Breast epithelium (tissue), 4 donors: ENCODE data around the gene SPOUT1. TPM values are rescaled to one million over a fixed set of nuclear protein-coding genes. Genes with fewer than 3 reads are reported as not detected.

Source experiments
- DNase-seq, 2 donors: peaks; one replicate each; pipeline ENCODE4 v3.0.0-alpha.2; 2019; ENCODE audit warnings: low spot score in 2 of 2
- H3K27ac ChIP-seq, 2 donors: fragments of 200-600 bp; sonication (generic) in 1 of 2; one replicate each; pipeline ENCODE4 v1.5.1; 2016 to 2019; ENCODE audit warnings: mild to moderate bottlenecking in 1 of 2
- H3K27me3 ChIP-seq, 2 donors: fragments of 200-600 bp; sonication (generic) in 1 of 2; one replicate each; pipeline versions ENCODE4 v1.5.1 to v1.6.0; 2017 to 2019; ENCODE audit warnings: control low read depth in 1 of 2, mild to moderate bottlenecking in 1 of 2
- H3K36me3 ChIP-seq: fragments of 200-600 bp; one replicate; pipeline ENCODE4 v1.5.1; 2019
- H3K4me1 ChIP-seq, 2 donors: fragments of 200-600 bp; sonication (generic); one replicate each; pipeline ENCODE4 v1.5.1; 2016 to 2019; ENCODE audit warnings: control low read depth in 1 of 2
- H3K4me3 ChIP-seq, 3 donors: fragments of 200-600 bp; sonication (generic); 1 replicate in 2 of 3; 2 replicates in 1 of 3; pipeline ENCODE4 v1.5.1; 2016 to 2019; ENCODE audit warnings: mild to moderate bottlenecking in 3 of 3, moderate library complexity in 2 of 3
- H3K9me3 ChIP-seq, 2 donors: fragments of 200-600 bp; sonication (generic) in 1 of 2; one replicate each; pipeline ENCODE4 v1.5.1; 2016 to 2019; ENCODE audit warnings: control low read depth in 1 of 2
- CTCF ChIP-seq, 3 donors: fragments of 450-650 bp; IDR thresholded peaks; one replicate each; pipeline ENCODE4 v1.5.1; 2016 to 2017; ENCODE audit warnings: antibody characterized with exemption in 3 of 3, mild to moderate bottlenecking in 3 of 3, moderate library complexity in 3 of 3
- POLR2A ChIP-seq: fragments of 450-650 bp; IDR thresholded peaks from one replicate; pipeline ENCODE4 v1.6.1; 2016; ENCODE audit warnings: antibody characterized with exemption, mild to moderate bottlenecking, moderate library complexity
- POLR2AphosphoS5 ChIP-seq, 3 donors: sonication (generic); formaldehyde crosslinking; IDR thresholded peaks; one replicate each; pipeline ENCODE4 v1.6.1; 2017; ENCODE audit warnings: antibody characterized with exemption in 3 of 3
- intact Hi-C: fragments of 100-400 bp; cut with DNase I; formaldehyde crosslinking; loops from one replicate; pipeline ENCODE4 v1.15.1; 2023; ENCODE audit warnings: low total_unique reads
- total RNA-seq, 3 donors: library from RNA; depleted of rRNA; stranded (reverse); fragments of >200 nt; gene quantifications; one replicate each; pipeline ENCODE4 v1.1.0, GENCODE V29; 2016

SPOUT1 gene
- total RNA-seq, 3 donors from 2014 or later, result 23.0 to 40.0 (median 31.5) TPM

- Histone ChIP-seq H3K4me1 (peaks cover 0 to 5% of the 10 kb centered on the region in 2 donors), H3K27ac (no peak overlapping the region), H3K9me3 (no peaks in the 10 kb centered on the region), H3K4me3 (no peak overlapping the region), H3K27me3 (no peaks in the 10 kb centered on the region), H3K36me3 (no peaks in the 10 kb centered on the region)
- TF ChIP-seq POLR2A, result no peak
- TF ChIP-seq POLR2AphosphoS5 (IDR thresholded peaks at IDR 0.05), result no peak
- TF ChIP-seq CTCF (IDR thresholded peaks at IDR 0.05), result no peak
- intact Hi-C loops, result no loop called here
- no peak for DNase-seq
Measured at GRCh38 chr9:128821584-128822406, 7.8 kb downstream of the SPOUT1 start.

GRCh38 chr9:128820665-128821583, 8.7 kb downstream of the SPOUT1 start:
- TF ChIP-seq POLR2A, result no peak
- TF ChIP-seq CTCF (IDR thresholded peaks at IDR 0.05), result no peak
- no peak for TF ChIP-seq POLR2AphosphoS5 (IDR thresholded peaks at IDR 0.05)
- Histone ChIP-seq H3K4me1 (peaks cover 0 to 5% of the 10 kb centered on the region in 2 donors), H3K4me3 (no peak overlapping the region), H3K27me3 (no peaks in the 10 kb centered on the region), H3K27ac (no peak overlapping the region), H3K36me3 (no peaks in the 10 kb centered on the region), H3K9me3 (no peaks in the 10 kb centered on the region)
- DNase-seq, result no peak
- intact Hi-C loops, result no loop called here

GRCh38 chr9:128819716-128820664, 9.6 kb downstream of the SPOUT1 start:
- Histone ChIP-seq H3K27me3 (no peaks in the 10 kb centered on the region), H3K4me3 (peak overlapping the region in 2 of 3 donors; percentile 69 to 90), H3K9me3 (no peaks in the 10 kb centered on the region), H3K4me1 (peaks cover 0 to 5% of the 10 kb centered on the region in 2 donors), H3K27ac (no peak overlapping the region), H3K36me3 (no peaks in the 10 kb centered on the region)
- no peak for DNase-seq
- intact Hi-C loops, result loop anchor here (1.0 kb wide), 1 partner anchor 460 kb away; no protein-coding TSS in a partner anchor
- no peak for TF ChIP-seq POLR2A
- TF ChIP-seq POLR2AphosphoS5 (IDR thresholded peaks at IDR 0.05), result no peak
- TF ChIP-seq CTCF (IDR thresholded peaks at IDR 0.05), result no peak

- Histone ChIP-seq H3K27ac (peak overlapping the region; percentile 67 to 88), H3K4me1 (peaks cover 0 to 5% of the 10 kb centered on the region in 2 donors), H3K36me3 (no peaks in the 10 kb centered on the region), H3K27me3 (no peaks in the 10 kb centered on the region), H3K4me3 (peak overlapping the region; percentile 67 to 90 (median 69)), H3K9me3 (no peaks in the 10 kb centered on the region)
- TF ChIP-seq CTCF (IDR thresholded peaks at IDR 0.05) (no peak), POLR2A (no peak), POLR2AphosphoS5 (IDR thresholded peaks at IDR 0.05) (no peak)
- DNase-seq, result no peak
- intact Hi-C loops, result loop anchor here (1.0 kb wide), 1 partner anchor 459 kb away; no protein-coding TSS in a partner anchor
Measured at GRCh38 chr9:128818839-128819715, 10.5 kb downstream of the SPOUT1 start.
